HG03575 (cell line): ENCODE measurements around the gene CPO.

Experiments
- ATAC-seq: cut with Tn5 transposase; IDR thresholded peaks from one replicate; pipeline ENCODE4 v1.9.1; 2021; ENCODE audit not compliant: unreplicated experiment, insufficient number of reproducible peaks, low FRiP score; ENCODE audit errors: extremely low read depth

Gene CPO

GRCh38 chr2:206970589-206971360 lies 31.5 kb downstream of the CPO start:
- no peak for ATAC-seq

GRCh38 chr2:206971805-206972204 lies 32.5 kb downstream of the CPO start:
- ATAC-seq = no peak

- ATAC-seq = no peak
These were observed 35.2 kb downstream of the CPO start for GRCh38 chr2:206974551-206974950.

GRCh38 chr2:206978746-206979145 lies 39.4 kb downstream of the CPO start:
- no peak for ATAC-seq

- no peak for ATAC-seq
These were observed 40.0 kb downstream of the CPO start for GRCh38 chr2:206979365-206979764.

- no peak for ATAC-seq
These were observed 40.6 kb downstream of the CPO start for GRCh38 chr2:206979922-206980321.

GRCh38 chr2:206980413-206980812 lies 41.1 kb downstream of the CPO start:
- no peak for ATAC-seq

- ATAC-seq = no peak
These were observed 41.9 kb downstream of the CPO start for GRCh38 chr2:206981086-206981674.

- ATAC-seq = no peak
These were observed 42.5 kb downstream of the CPO start for GRCh38 chr2:206981739-206982340.

GRCh38 chr2:206982360-206982955 lies 43.1 kb downstream of the CPO start:
- no peak for ATAC-seq

GRCh38 chr2:206983161-206983859 lies 44.0 kb downstream of the CPO start:
- ATAC-seq = no peak

- ATAC-seq = no peak
These were observed 44.9 kb downstream of the CPO start for GRCh38 chr2:206984206-206984605.

GRCh38 chr2:206986943-206987342 lies 47.6 kb downstream of the CPO start:
- no peak for ATAC-seq

GRCh38 chr2:206987810-206988209 lies 48.5 kb downstream of the CPO start:
- ATAC-seq = no peak

- no peak for ATAC-seq
These were observed 49.6 kb downstream of the CPO start for GRCh38 chr2:206988884-206989283.

- ATAC-seq = no peak
These were observed 50.0 kb downstream of the CPO start for GRCh38 chr2:206989311-206989710.

GRCh38 chr2:206990360-206990759 lies 51.0 kb downstream of the CPO start:
- no peak for ATAC-seq

GRCh38 chr2:206991070-206991469 lies 51.8 kb downstream of the CPO start:
- no peak for ATAC-seq

GRCh38 chr2:206993396-206993911 lies 54.1 kb downstream of the CPO start:
- no peak for ATAC-seq
